NCI-H345 treated with DMSO at 0.1 percent for 48 hours (cell line): Measurements from ENCODE around the gene SLC14A1.
"Not testable (repeated sequence)": the region's sequence is repeated elsewhere in the genome, so short reads cannot be mapped to it uniquely, and the experiment has no call there.

Experiments
- DNase-seq: peaks from one replicate; lab custom pipeline; 2025; ENCODE audit not compliant: unreplicated experiment; lab: John Stamatoyannopoulos, UW

Gene SLC14A1

DNA sequence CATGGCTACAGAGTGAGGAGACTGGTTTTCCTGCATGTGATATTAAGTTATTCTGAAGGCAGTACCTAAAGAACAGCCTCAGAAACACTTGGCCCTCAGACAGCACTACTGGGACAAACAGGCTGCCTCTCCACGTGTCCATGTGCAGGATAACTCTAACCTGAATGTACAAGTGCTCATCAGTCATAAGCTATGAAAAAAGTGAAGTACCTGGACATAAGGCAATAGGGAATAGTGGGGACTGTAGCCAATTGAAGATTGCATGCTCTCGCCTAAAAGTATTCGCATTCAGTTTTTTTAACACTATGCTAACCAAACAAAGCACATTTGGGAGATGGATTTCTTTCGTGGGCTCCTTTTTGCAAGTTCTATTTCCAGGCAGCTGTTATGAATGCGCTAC lies 33.0 kb downstream of the SLC14A1 start:
- DNase-seq = no peak

DNA sequence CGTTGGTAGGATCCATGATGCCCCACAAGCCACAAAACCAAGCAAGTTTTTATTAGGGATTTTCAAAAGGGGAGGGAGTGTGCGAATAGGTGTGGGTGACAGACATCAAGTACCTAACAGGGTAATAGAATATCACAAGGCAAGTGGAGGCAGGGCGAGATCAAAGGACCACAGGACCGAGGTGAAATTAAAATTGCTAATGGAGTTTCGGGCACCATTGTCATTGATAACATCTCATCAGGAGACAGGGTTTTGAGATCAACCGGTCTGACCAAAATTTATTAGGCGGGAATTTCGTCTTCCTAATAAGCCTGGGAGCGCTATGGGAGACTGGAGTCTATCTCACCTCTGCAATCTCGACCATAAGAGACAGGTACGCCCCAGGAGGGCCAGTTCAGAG lies 33.7 kb downstream of the SLC14A1 start:
- DNase-seq = not testable (repeated sequence)

DNA sequence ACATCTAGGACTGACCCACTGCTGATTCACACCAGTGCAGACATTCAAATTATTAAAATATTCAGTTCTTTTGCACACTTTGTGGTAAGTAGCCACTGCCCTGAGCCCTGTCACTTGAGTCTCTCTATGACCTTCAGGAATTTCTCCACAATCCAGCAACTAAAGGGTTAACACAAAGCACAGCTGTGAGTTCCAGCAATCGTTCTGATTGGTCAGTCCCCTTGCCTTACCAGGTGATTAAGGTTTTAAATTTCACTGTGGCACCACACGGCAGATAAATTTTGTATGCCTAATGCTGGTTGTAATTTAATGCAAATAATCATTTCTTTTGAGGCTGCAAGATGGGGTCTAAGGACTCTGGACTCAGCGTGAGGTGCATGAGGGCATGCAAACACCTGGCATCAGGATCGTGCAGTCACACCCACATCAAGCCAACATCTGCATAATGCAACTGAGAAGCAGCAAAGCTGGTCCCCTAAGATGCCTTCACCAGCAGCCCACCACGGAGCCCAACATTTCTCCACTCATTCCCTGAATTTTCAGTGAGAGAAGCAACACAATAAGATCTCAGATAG lies 36.6 kb downstream of the SLC14A1 start:
- DNase-seq = no peak

DNA sequence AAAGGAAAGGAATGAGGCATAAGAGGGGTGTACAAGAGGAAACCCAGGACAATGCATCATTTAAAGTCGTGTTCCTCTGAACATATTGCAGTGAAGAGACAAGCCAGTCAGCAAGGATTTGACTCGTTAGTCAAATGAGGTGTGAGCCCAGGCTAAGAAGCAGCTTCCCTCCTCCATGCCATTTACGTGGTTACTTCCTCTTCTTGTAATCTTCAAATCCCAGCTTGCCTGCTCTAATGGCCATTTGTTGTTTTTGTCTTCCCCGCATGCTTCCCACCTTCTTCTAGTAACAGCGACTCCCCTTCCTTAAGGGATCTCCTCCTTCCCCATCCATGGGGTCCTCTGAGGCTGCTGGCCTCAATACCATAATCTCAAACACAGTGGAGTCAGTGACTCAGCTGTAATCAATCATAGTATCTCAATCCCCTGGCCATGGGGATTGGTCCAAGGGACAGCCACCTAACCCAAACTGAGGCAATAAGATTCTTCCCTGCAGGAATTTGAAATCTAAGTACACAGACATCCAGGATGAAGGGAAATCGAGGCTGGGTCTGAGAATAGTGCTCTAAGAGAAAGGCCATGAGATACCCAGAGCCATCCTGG lies 37.6 kb downstream of the SLC14A1 start:
- no peak for DNase-seq

DNA sequence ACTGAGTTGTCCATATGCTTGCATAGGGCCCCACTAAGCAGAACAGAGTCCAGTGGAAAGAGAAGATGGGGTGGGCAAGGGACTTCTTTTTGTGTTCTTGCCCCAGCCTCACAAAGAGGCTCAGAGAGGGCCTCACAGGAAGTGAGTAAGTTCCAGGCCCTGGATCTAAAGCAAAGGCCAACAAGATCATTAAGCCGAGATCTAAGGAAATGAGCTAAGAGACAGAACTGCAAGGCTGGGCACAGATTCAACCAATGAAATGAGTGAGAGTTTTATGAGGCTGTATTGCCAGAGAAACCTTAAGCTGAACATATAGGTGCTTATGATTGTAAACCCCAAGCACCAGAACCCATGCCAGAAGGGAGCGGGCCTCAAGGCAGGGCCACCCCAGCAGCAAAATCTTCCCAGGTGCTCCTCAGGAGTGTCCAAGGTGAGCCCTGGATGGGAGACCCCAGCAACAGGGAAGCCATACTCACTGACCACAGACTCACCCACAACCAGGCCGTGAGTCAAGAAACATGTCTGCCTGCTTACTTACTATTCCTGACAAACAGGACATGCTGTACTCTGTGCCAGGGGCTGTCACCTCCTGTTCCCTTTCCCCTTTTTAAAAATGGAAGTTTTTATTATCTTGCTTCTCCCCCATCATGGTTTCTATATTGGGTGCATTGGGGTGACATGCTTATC lies 40.2 kb downstream of the SLC14A1 start:
- no peak for DNase-seq

DNA sequence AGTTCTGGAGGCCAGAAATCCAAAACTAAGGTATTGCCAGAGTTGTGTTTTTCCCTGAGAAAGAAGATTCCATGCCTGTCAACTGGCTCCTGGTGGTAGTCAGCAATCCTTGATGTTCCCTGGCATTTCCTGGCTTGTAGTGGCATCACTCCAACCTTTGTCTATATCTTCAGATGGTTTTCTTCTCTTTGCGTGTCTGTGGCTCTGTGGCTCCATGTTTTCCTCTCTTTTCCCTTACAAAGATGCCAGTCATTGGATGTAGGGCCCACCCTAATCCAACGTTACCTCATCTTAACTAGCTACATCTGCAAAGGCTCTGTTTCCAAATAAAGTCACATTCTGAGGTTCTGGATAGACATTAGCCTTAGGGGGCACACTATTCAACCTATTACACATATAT lies 41.8 kb downstream of the SLC14A1 start:
- DNase-seq = no peak

DNA sequence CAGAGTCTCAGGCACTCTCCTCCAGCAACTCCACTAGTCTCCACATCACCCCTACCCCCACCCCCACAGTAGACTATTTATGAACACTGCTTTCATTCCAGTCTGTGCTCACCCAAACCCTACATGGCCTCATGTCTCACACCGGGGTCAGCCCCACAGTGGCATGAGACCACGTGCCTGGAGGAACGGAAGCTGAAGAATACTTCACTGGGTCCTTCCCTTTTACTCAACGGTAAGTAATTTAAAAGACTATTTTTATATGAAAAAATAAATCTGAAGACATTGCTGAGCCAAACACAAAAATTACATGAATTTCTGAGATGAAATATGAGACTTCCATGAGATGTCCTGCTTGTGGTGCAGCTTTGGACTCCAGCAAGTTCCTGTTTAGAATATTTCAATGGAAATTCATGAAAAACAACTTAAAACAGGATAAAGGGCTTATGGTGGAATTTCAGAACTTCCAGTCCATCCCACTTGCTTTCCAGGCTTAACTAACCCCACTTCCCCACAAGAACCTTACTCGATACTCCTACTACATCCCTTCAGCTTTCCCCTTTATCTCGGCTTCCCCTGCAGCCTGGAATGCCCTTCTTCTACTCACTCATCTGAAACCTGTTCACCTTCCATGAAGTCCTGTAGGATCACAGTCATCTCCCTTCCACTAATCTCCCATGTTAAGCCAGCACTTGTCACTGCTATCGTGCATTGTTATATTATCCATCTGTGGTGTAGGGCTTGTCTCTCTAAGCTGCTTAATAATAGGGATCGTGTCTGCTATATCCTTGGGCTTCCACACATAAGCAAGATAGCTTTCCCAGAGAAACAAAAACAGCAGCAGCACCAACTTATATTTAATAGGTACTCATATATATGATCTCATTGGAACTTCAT lies 47.9 kb downstream of the SLC14A1 start:
- DNase-seq = no peak

DNA sequence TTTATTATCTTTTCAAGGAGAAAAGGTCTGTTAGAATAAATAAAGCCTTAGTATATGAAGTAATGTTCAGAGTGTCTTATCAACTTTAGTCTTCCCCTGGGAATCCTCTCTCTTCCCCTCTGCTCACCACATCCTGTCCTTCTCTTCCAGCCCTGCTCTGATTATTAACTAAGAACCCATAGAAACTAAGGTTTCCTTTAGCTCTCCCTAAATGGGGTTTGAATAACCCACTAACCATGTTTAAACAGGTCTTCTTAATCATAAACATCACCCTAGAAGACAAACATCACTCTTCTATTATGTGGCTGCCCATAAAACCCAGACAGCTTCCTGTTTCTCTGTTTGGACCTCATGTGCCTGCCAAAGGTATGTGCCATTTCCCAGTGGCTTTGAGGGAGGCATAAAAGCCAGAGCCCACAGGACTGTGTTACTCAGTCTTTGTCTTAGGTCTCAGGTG lies 50.1 kb downstream of the SLC14A1 start:
- no peak for DNase-seq

DNA sequence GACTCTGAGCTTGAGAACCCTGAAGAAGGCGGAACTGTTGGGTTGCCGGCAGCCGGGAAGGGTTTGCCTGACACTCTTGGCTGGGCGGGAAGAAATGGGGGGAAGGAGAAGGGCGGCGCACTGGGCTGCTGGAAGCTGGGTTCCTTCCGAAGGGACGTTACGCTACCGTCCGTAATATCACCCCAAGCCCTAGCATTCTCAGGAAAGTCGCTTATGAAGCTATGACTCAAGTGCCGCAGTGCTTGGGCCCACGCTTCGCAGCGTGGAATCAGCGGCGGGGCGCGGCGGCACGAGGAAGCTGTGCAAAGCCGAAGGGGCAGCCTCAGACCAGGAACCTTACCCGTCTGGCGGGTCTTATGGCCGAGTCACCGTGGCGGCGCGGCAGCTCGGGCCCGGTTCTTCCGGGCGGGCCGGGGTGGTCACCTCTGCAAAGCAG lies 51.3 kb downstream of the SLC14A1 start:
- no peak for DNase-seq

DNA sequence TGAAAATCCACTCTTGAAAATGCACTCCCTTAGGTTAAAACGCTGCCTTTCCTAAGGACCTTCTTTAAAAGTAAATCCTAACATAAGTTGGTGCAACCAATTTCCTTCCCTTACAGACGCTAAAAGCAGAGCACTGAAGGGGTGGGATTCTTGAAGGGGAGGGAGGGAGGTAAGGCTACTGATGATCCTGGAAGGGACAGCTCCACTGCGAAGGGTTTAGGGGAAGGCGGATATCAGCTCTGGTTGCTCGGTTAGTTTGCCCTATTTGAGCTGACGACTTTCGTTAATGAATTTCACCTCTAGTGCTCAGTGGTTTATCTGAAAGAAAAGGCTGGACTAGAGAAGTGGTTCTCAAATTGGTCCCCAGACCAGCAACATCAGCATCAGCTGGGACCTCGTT lies 51.8 kb downstream of the SLC14A1 start:
- DNase-seq = no peak

DNA sequence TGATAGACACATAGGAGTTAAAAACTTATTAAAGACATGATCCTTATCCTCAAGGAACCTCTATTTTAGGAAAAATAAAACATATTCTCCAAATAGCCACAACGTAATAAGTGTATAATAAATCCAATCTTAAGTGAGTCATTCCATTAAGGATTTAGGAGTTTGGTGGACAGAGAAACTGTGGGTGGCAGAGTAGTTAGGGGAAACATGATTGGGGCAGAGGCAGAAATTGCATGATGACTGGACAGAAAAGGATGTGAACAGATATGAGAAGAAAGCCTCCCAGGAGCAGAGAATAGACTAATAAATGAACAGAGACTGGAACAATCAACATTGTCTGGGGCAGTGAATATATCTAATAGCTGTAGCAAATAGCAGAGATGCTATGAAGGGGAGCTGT lies 53.4 kb downstream of the SLC14A1 start:
- no peak for DNase-seq

DNA sequence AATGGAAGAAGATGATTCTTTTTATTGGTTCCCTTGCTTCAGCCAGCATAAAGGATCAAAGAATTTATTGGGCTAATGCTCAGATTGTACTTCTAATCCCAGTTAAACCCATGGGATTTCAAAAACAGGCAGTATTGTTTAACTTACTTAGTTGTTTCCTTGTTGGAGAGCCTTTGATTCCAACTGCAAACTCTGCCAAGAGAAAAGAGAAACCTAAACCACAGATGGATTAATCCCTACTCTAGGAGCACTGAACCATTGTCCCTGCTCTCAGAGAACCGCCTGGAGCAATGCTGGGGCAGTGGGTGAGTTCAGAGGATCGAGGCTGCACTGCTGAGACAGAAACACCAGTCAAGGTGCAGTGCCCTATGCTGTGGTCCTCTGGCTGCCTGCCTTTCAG lies 56.6 kb downstream of the SLC14A1 start:
- no peak for DNase-seq

DNA sequence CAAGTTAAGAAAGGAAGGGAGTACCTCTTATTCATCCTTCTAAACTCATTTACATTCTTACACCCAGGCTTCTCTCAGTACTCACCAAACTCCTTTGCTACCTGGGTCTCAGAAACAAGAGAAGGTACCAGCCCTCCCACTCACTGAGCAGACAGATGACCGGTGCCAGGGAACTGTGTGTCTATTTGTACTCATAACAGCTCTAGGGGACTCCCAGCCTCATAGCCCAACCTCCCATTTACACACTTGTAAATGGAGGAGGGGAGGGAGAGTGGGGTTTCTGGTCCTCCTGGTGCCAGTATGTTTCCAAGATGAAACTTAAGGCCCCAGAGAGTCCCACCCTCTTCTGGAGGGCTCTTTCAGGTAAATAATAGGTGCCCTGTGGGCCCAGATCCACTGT lies 58.7 kb downstream of the SLC14A1 start:
- no peak for DNase-seq

DNA sequence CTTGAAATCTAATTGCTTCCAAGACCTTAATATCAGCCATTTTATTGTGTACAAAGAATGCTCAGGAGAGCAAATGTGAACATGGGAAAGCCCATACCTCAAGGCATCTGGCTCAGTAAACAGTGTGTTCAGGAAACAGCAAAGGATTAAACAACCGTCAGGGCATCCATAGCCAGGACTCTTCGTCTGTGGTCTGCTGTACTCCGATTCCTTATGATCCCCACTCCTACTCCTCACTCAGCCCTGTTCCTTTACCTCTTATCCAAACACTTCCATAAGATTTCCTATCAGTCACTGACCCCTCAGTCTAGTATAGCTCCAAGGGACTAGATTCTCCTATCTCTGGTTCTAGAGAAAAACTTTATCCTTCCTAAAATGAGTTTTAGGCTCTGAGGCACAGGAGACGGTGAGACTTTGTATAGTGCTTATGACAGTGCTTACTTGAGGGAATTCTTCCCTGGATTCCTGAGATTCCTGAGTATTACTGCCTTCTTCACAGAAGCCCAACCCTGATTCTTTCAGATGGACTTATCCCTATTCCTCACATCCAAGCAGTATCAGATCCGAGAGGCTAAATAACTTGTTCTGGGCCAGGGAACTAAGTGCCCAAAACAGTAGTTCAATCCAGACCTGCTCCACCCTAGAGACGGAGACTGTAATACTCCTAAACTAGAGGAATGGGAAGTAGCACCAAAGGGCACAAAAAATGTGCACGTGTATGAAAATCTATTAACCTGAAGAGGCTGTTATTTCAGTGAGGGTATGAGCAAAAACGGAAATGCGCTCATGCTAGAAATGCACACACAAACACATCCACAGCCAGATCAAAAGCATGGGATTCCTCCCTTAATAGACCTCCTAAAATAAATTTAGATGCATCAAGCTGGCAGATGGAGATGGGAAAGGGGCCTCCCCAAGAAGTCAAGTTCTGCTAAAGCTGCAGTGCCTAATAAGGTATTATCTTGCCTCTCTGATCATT lies 59.4 kb downstream of the SLC14A1 start:
- DNase-seq = no peak

DNA sequence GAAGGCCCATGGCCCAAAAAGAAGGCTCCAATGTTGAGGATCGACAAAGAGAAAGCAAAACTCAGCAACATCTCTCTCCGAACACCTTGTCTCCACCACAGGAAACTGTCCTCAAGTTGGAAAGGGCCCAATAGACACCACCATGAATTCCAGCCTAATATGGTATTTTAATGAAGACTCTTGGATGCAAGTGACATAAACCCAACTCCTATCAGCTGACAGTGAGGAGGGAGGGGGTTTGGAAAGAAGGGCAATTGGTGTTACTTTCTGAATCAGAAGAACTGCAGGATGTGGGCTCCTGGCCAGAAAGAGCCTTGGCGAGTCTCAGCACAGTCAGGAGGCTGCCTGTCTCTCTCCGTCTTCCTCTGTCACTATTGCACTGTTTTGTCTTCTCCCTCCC lies 61.2 kb downstream of the SLC14A1 start:
- DNase-seq = no peak

DNA sequence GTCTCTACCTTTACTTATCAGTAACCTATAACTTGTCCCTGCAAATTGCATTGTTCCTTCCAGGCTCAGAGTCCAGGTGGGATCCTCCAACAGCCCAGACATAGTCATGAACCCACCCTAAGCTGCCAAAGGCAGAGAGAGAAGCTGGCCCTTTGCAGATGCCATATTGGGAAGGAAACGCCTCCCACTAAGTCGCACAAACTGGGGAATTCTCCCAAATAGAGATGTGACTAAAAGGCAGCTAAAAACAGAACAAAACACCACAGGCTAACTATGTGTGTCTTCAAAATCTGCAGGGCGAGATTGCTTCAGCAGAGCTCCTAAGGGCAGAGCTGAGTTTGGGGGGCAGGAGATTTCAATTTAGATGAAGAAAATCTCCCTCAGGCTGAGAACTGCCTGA lies 63.0 kb downstream of the SLC14A1 start:
- no peak for DNase-seq

DNA sequence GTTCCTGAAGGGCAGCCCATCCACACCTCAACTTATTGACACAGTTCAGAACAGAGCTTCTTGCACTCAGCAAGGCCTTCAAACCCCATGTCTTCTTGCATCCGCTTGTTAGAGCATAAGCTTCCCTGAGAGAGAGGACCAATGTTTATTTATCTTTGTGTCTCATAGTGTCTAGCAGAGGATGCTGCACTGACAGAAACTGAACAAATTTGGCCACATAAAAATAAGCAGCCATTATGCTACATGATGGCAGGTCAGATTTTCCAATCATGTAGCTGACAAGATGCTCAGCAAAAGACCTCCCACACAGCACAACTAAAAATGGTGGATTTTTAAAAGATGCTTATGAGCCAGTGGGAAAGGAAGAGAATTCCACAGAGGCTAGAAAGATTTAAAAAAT lies 63.4 kb downstream of the SLC14A1 start:
- DNase-seq = no peak

DNA sequence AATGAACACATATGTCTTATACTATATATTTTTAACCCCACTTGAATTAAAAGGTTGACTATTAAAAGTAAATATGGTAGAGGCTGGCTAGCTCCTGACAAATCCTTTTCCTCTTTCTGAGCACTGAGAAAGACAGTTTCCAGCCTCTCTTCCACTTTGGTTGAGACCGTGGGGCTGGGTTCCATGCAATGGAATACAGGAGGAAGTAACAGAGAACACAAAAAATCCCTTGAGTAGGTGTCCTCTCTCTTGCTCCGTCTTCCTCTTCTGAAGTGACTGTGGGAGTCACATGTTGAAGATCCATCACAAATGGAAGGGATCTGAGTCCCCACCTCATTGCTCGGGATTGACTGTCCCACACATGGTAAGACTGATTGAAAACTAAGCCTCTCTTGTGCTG lies 64.9 kb downstream of the SLC14A1 start:
- no peak for DNase-seq

DNA sequence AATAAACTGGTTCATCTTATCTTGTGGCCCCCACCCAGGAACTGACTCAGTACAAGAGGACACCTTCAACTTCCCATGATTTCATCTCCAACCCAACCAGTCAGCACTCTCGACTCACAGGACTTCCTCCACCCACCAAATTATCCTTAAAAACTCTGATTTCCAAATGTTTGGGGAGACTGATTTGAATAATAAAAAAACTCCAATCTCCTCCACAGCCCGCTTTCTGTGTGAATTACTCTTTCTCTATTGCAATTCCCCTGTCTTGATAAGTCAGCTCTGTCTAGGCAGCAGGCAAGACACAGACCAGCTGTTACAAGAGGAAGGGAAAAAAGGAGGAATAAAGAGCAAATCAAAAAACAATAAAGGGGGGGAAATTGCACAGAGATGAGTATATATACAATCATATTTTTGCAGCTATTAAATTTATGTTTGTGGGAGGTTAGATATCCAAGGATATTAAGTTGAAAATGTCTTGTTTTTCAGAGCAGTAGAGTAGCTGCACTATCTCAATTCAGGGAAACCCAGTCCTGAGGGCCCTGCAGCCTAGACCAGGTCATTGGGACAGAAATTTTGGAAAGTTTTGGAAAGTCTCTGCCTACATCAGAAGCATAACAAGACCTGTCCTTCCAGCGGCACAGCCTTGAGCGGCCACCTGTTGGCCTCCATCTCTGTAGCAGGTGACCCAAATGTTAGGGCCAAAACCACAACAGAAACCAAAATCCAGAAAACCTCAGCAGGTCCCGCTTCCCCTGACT lies 68.7 kb downstream of the SLC14A1 start:
- DNase-seq = no peak
